ENCODE data around the gene SORCS2. TPM values are rescaled to one million over a fixed set of nuclear protein-coding genes. Genes with fewer than 3 reads are reported as not detected.

Gene SORCS2
- total RNA-seq, 5 donors from 2014 or later (not counting 1 experiment from before 2014, with no cell fraction given), result 0.22 TPM; not detected in 4

DNA sequence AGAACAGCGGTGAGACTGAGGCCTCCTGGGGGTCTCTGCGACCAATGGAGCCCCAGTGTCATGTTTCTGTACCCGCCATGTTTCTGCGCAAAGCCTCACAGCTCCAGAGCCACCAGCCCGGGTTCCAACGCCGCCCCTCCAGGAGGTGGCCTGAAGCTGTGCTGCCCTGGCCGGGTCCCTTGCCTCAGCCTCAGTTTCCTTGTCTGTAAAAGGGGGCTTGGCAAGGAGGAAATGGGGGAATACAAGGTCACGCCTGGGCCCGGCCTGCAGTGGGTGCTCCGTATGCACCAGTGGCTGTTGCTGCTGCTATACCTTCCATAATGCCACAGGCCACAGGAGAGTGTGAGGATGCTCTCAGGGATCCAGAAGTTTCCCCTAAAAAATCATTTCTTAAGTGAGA is 517.8 kb downstream of the SORCS2 start:
- H3K4me3 ChIP-seq (ENCODE audit: control insufficient read depth in 1 of 2, extremely low read depth in 1 of 2, low read length in 1 of 2), result no peak overlapping the region
- Mint-ChIP-seq H3K36me3 (no peaks in the 10 kb centered on the region), H3K9me3 (peaks cover 0 to 4% (median 0%) of the 10 kb centered on the region in 3 donors), H3K4me3 (no peak overlapping the region), H3K4me1 (no peaks in the 10 kb centered on the region), H3K27me3 (no peaks in the 10 kb centered on the region), H3K27ac (no peak overlapping the region)
- WGBS (ENCODE audit: insufficient coverage), result 82% methylated on average over 11 of the region's 11 CpGs
- ATAC-seq (replicated peaks in 1 of 4), result no peak
- H3K36me3 ChIP-seq (ENCODE audit: control insufficient read depth in 2 of 2, extremely low read depth in 1 of 2, insufficient read depth in 1 of 2, low read length in 1 of 2), result no peaks in the 10 kb centered on the region
- H3K9me3 ChIP-seq, result no peaks in the 10 kb centered on the region
- H3K4me1 ChIP-seq (ENCODE audit: control insufficient read depth in 1 of 2, extremely low read depth in 1 of 2, insufficient read depth in 2 of 2, low read length in 2 of 2), result no peaks in the 10 kb centered on the region
- CTCF ChIA-PET, result no interaction called here
- H3K27ac ChIP-seq (ENCODE audit: low read length), result no peak overlapping the region
- no peak for DNase-seq
- POLR2A ChIA-PET, result no interaction called here
- peaks cover 0 to 2% of the 10 kb centered on the region in 2 experiments for H3K27me3 ChIP-seq (replicated peaks in 1 of 2; ENCODE audit: control insufficient read depth in 2 of 2, extremely low read depth in 1 of 2, insufficient read depth in 2 of 2, low read length in 1 of 2)

DNA sequence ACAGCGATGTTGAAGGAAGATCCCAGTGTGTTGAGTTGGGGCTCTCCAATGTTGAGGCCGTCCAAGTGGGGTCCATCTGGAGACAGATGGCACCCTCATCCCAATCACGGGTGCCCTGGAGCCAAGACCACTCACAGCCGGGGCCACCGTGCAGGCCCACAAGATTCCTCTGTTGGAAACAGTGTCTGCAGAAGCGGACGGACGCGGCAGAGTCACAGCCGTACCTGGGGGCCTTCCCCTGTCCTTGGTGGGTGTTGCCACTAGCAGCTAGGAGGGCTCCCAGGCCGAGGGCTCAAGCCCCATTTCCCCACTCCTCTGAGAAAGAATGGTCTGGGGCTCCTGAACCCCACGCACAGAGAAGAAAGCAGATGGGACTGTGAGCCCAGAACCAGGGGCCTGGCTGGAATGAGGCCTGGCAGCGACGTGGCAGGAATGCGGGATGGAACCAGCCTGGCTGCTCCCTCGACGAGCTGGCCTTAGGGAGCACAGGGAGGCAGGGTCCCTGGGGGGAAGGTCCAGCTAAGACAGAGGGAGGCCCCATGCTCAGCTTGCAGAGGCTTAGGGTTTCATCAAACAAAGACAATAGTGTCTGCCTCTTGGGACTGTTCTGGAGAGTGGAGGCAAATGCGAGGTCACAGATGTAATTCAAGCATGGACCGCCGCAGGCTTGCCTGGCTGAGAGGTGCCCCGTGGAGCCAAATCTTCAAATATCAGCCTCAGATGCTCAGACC is 518.4 kb downstream of the SORCS2 start:
- CTCF ChIA-PET, result no interaction called here
- H3K4me3 ChIP-seq (ENCODE audit: control insufficient read depth in 1 of 2, extremely low read depth in 1 of 2, low read length in 1 of 2), result no peak overlapping the region

DNA sequence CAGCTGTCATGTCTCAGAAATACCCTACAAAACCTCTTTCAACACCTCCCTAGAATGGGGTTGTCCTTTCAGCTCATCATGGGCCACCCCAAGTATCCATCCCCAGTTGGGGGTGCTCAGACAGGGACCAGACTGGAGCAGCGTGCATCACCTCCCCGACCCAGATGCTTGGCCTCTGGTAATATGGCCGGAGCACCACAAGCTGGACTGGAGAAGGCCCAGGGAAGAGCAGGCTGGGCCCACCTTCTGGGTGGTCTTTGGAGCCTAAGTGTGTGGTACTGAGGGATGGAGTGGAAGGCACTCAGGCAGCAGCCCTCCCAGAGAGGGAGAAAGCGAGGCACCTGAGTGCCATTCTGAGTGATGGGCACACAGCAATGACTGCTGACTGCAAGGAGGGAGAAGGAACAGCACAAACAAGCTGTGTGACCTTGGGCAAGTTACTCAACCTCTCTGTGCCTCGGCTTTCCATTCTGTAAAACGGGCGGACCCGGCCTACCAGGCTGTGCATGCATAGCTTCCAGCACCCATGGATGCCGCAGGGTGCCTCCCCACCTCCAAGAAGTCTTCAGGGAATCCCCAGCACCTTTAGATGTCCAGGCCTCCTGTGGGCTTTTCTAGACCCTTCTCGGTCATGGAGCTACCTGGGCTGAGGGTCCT is 519.1 kb downstream of the SORCS2 start:
- POLR2A ChIA-PET, result no interaction called here
- no peak overlapping the region for H3K4me3 Mint-ChIP-seq
- CTCF ChIA-PET, result no interaction called here
- H3K9me3 ChIP-seq, result no peaks in the 10 kb centered on the region
- 82% methylated on average over 9 of the region's 10 CpGs for WGBS (ENCODE audit: insufficient coverage)
- peaks cover 0 to 4% (median 0%) of the 10 kb centered on the region in 3 donors for H3K9me3 Mint-ChIP-seq
- no peaks in the 10 kb centered on the region for H3K4me1 Mint-ChIP-seq
- no peaks in the 10 kb centered on the region for H3K4me1 ChIP-seq (ENCODE audit: control insufficient read depth in 1 of 2, extremely low read depth in 1 of 2, insufficient read depth in 2 of 2, low read length in 2 of 2)
- no peak for DNase-seq
- no peaks in the 10 kb centered on the region for H3K27me3 ChIP-seq (replicated peaks in 1 of 2; ENCODE audit: control insufficient read depth in 2 of 2, extremely low read depth in 1 of 2, insufficient read depth in 2 of 2, low read length in 1 of 2)
- ATAC-seq (replicated peaks in 1 of 4), result no peak
- H3K4me3 ChIP-seq (ENCODE audit: control insufficient read depth in 1 of 2, extremely low read depth in 1 of 2, low read length in 1 of 2), result no peak overlapping the region
- no peaks in the 10 kb centered on the region for H3K36me3 ChIP-seq (ENCODE audit: control insufficient read depth in 2 of 2, extremely low read depth in 1 of 2, insufficient read depth in 1 of 2, low read length in 1 of 2)
- H3K36me3 Mint-ChIP-seq, result no peaks in the 10 kb centered on the region
- H3K27ac ChIP-seq (ENCODE audit: low read length), result no peak overlapping the region
- H3K27me3 Mint-ChIP-seq, result peaks cover 0 to 4% of the 10 kb centered on the region in 2 donors
- no peak overlapping the region for H3K27ac Mint-ChIP-seq

More for the DNA sequence above, 518.4 kb downstream of the SORCS2 start:
- POLR2A ChIA-PET, result no interaction called here
- Mint-ChIP-seq H3K36me3 (no peaks in the 10 kb centered on the region), H3K9me3 (peaks cover 0 to 4% (median 0%) of the 10 kb centered on the region in 3 donors), H3K4me3 (no peak overlapping the region), H3K4me1 (no peaks in the 10 kb centered on the region), H3K27me3 (no peaks in the 10 kb centered on the region), H3K27ac (no peak overlapping the region)
- DNase-seq (no peak), ATAC-seq (replicated peaks in 1 of 4) (no peak)
- Histone ChIP-seq H3K9me3 (no peaks in the 10 kb centered on the region), H3K4me1 (ENCODE audit: control insufficient read depth in 1 of 2, extremely low read depth in 1 of 2, insufficient read depth in 2 of 2, low read length in 2 of 2) (no peaks in the 10 kb centered on the region), H3K27ac (ENCODE audit: low read length) (no peak overlapping the region), H3K27me3 (replicated peaks in 1 of 2; ENCODE audit: control insufficient read depth in 2 of 2, extremely low read depth in 1 of 2, insufficient read depth in 2 of 2, low read length in 1 of 2) (peaks cover 0 to under 1% of the 10 kb centered on the region in 2 experiments), H3K36me3 (ENCODE audit: control insufficient read depth in 2 of 2, extremely low read depth in 1 of 2, insufficient read depth in 1 of 2, low read length in 1 of 2) (no peaks in the 10 kb centered on the region)
- 87% methylated on average over 18 of the region's 21 CpGs for WGBS (ENCODE audit: insufficient coverage)

DNA sequence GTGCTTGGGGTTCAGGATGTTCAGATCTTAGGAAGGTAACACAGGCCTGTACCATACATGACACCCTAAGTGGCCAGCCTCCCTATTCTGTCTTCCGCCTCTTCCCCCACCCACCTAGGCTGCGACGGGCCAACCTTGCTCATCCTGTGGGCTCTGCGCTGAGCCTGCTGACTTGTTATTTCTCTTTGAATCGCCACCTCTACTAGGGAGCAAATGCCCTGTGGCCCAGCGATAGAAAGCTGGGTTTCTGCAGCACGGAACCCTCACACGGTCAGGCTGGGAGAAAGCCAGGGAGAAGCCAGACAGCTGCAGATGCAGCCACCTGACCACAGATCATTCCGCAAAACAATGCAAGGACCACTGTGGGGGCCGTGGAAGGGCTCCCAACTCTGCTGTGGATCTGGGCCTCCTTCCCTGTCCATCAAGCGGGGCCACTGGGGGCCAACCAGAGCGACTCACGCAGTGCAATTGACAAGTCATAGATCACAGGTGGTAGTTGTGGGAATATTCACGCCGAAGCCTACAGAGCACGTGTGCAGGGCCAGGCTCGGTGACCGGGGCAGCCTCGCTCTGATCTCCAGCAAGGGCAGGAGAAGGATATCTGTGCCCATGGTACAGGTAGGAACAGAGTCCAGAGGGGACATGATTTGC is 519.8 kb downstream of the SORCS2 start:
- Histone ChIP-seq H3K27ac (ENCODE audit: low read length) (no peak overlapping the region), H3K27me3 (replicated peaks in 1 of 2; ENCODE audit: control insufficient read depth in 2 of 2, extremely low read depth in 1 of 2, insufficient read depth in 2 of 2, low read length in 1 of 2) (peaks cover 0 to 1% of the 10 kb centered on the region in 2 experiments), H3K9me3 (no peaks in the 10 kb centered on the region), H3K4me3 (ENCODE audit: control insufficient read depth in 1 of 2, extremely low read depth in 1 of 2, low read length in 1 of 2) (no peak overlapping the region), H3K4me1 (ENCODE audit: control insufficient read depth in 1 of 2, extremely low read depth in 1 of 2, insufficient read depth in 2 of 2, low read length in 2 of 2) (no peaks in the 10 kb centered on the region), H3K36me3 (ENCODE audit: control insufficient read depth in 2 of 2, extremely low read depth in 1 of 2, insufficient read depth in 1 of 2, low read length in 1 of 2) (no peaks in the 10 kb centered on the region)
- ATAC-seq (replicated peaks in 1 of 4) (no peak), DNase-seq (no peak)
- Mint-ChIP-seq H3K27me3 (peaks cover 1 to 6% of the 10 kb centered on the region in 2 donors), H3K4me1 (no peaks in the 10 kb centered on the region), H3K9me3 (peaks cover 0 to 4% (median 0%) of the 10 kb centered on the region in 3 donors), H3K27ac (no peak overlapping the region), H3K4me3 (no peak overlapping the region), H3K36me3 (no peaks in the 10 kb centered on the region)
- ChIA-PET POLR2A (no interaction called here), CTCF (no interaction called here)
- 89% methylated on average over 18 of the region's 19 CpGs for WGBS (ENCODE audit: insufficient coverage)

GRCh38 chr4:7713757-7714156 is 521.4 kb downstream of the SORCS2 start:
- H3K27ac ChIP-seq (ENCODE audit: low read length), result no peak overlapping the region
- H3K27me3 Mint-ChIP-seq, result peaks cover 2 to 10% of the 10 kb centered on the region in 2 donors
- H3K4me3 ChIP-seq (ENCODE audit: control insufficient read depth in 1 of 2, extremely low read depth in 1 of 2, low read length in 1 of 2), result no peak overlapping the region
- no peaks in the 10 kb centered on the region for H3K9me3 ChIP-seq
- ATAC-seq (replicated peaks in 1 of 4) (no peak), DNase-seq (no peak)
- ChIA-PET POLR2A (no interaction called here), CTCF (no interaction called here)
- no peaks in the 10 kb centered on the region for H3K36me3 Mint-ChIP-seq
- peaks cover 0 to 13% of the 10 kb centered on the region in 2 experiments for H3K27me3 ChIP-seq (replicated peaks in 1 of 2; ENCODE audit: control insufficient read depth in 2 of 2, extremely low read depth in 1 of 2, insufficient read depth in 2 of 2, low read length in 1 of 2)
- WGBS (ENCODE audit: insufficient coverage), result 75% methylated on average over 3 of the region's 7 CpGs
- H3K36me3 ChIP-seq (ENCODE audit: control insufficient read depth in 2 of 2, extremely low read depth in 1 of 2, insufficient read depth in 1 of 2, low read length in 1 of 2), result no peaks in the 10 kb centered on the region
- H3K9me3 Mint-ChIP-seq, result peaks cover 0 to 4% (median 0%) of the 10 kb centered on the region in 3 donors
- H3K4me1 ChIP-seq (ENCODE audit: control insufficient read depth in 1 of 2, extremely low read depth in 1 of 2, insufficient read depth in 2 of 2, low read length in 2 of 2), result no peaks in the 10 kb centered on the region
- H3K27ac Mint-ChIP-seq, result no peak overlapping the region
- no peaks in the 10 kb centered on the region for H3K4me1 Mint-ChIP-seq
- no peak overlapping the region for H3K4me3 Mint-ChIP-seq

- no peak overlapping the region for H3K4me3 ChIP-seq (ENCODE audit: control insufficient read depth in 1 of 2, extremely low read depth in 1 of 2, low read length in 1 of 2)
- H3K27me3 Mint-ChIP-seq, result peaks cover 2 to 10% of the 10 kb centered on the region in 2 donors
- H3K9me3 Mint-ChIP-seq, result peaks cover 0 to 4% (median 0%) of the 10 kb centered on the region in 3 donors
- ATAC-seq (replicated peaks in 1 of 4) (no peak), DNase-seq (no peak)
- H3K4me3 Mint-ChIP-seq, result no peak overlapping the region
- no peaks in the 10 kb centered on the region for H3K36me3 Mint-ChIP-seq
- CTCF ChIA-PET, result no interaction called here
- peaks cover 0 to under 1% of the 10 kb centered on the region in 2 experiments for H3K4me1 ChIP-seq (ENCODE audit: control insufficient read depth in 1 of 2, extremely low read depth in 1 of 2, insufficient read depth in 2 of 2, low read length in 2 of 2)
- peaks cover 0 to 17% of the 10 kb centered on the region in 2 experiments for H3K27me3 ChIP-seq (replicated peaks in 1 of 2; ENCODE audit: control insufficient read depth in 2 of 2, extremely low read depth in 1 of 2, insufficient read depth in 2 of 2, low read length in 1 of 2)
- H3K27ac ChIP-seq (ENCODE audit: low read length), result no peak overlapping the region
- no peak overlapping the region for H3K27ac Mint-ChIP-seq
- H3K36me3 ChIP-seq (ENCODE audit: control insufficient read depth in 2 of 2, extremely low read depth in 1 of 2, insufficient read depth in 1 of 2, low read length in 1 of 2), result no peaks in the 10 kb centered on the region
- POLR2A ChIA-PET, result no interaction called here
- 89% methylated on average over 18 of the region's 20 CpGs for WGBS (ENCODE audit: insufficient coverage)
- no peaks in the 10 kb centered on the region for H3K4me1 Mint-ChIP-seq
- H3K9me3 ChIP-seq, result no peaks in the 10 kb centered on the region
These were observed 521.8 kb downstream of the SORCS2 start for GRCh38 chr4:7714176-7714575.
